Superior temporal gyrus (tissue), 1 donor: ENCODE results near the gene RARRES1.
A peak's percentile ranks its signal among the peaks of the same experiment; 100 is the strongest.
"Not testable (repeated sequence)": the region's sequence is repeated elsewhere in the genome, so short reads cannot be mapped to it uniquely, and the experiment has no call there.

Source experiments
- DNase-seq: peaks from one replicate; pipeline ENCODE4 v3.0.0-alpha.2; 2016; ENCODE audit errors: extremely low spot score

RARRES1 gene

GRCh38 chr3:158696618-158697017 lies 35.6 kb downstream of the RARRES1 start:
- no peak for DNase-seq

- not testable (repeated sequence) for DNase-seq
These were observed 38.3 kb downstream of the RARRES1 start for GRCh38 chr3:158693866-158694456.

DNA sequence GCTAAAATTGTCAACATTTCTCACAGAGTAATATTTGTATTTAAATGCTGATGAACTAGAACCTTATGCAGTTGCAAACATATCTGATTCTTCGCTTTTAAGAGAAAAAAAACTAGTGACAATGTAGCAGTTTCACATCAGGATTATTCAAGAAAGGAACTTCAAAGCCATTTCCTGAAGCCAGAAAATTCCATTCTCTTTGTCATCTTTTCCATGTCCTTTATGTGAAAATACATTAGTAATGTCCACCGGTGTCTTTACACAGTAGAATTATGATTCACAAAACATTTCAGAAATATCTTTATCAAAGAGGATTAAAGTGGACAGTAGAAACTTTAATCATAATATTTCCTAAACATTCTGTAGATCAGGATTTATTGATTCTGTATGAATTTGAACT lies 47.1 kb downstream of the RARRES1 start:
- no peak for DNase-seq

DNA sequence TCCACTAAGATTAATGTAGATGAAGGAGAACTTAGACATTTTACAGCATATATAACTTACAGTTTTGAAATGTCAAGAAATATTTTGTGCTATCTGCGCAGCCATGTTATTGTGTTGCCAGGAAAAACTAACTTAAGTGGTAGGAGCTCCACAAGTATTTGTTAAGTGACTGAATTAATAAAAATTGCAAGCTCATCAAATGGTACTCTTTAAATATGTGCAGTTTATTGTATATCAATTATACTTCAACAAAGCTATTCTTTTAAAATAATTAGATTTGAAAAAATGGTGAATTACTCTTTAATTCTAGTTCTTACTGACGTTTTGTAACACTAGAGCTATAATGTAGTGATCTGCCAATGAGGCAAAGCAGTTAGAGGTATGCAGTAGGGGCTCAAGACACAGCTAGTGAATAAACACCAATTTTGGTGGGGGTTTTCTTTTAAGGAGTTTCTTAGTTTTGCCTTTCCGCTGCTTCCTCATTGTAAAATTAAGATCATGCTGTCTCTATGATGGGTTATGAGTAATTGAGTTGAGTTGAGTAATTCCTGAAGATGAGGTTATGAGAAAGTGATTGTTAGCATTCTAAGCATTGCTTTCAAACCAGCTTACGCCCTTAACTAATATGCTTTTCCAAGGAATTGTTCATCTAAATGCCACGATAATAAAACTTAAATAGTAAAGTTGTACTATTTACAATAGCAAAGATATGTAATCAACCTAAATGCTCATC lies 48.9 kb downstream of the RARRES1 start:
- no peak for DNase-seq

DNA sequence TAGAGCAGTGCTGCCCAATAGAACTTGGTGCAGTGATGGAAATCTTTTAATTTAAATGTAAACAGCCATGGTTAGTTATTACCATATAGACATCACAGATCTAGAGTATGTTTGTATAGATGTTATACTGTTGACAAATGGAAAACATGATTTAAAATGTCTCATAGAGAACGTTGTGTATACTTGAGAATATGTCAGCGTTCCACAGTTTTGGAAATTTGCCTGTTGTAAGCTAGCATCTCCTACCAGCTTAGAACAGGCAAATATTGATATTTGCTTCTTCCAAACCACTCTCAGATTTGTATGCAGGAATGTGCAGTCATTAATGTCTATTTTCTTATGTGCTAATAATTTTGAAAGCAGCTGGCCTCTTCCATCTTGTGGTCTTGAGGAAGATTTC lies 51.4 kb downstream of the RARRES1 start:
- DNase-seq = no peak

DNA sequence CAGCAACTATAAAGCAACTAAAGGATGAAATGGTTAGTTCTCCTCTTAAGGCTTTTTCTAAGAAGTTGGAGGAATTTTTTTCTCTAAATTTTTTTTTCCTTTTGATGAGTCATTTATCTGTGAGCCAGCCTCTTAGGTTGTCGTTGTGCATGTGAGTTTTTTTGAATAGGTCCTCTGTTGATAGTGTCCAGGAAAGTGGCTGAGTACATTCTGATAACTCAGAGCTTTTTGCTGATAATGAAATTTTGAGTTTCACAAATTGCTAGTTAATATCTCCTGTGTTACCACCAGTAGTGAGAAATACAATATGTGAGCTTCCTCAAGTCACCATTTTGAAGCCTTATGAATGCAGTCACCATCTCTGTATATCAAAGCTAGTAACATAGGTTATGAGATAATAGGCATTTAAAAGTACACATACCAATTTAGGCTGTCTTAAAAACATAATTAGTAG lies 52.7 kb downstream of the RARRES1 start:
- no peak for DNase-seq

DNA sequence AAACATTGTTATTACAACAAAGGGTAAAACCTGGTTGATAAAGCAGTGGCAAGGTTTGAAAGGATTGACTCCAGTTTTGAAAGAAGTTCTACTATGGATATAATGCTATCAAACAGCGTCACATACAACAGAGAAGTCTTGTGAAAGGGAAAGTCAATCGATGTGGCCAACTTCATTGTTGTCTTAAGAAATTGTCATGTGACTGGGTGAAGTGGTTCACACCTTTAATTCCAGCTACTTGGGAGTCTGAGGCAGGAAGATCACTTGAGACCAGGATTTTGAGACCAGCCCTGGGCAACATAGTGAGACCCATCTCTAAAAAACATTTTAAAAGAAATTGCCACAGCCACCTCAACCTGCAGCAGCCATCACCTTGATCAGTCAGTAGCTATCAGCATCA lies 53.6 kb downstream of the RARRES1 start:
- no peak for DNase-seq

DNA sequence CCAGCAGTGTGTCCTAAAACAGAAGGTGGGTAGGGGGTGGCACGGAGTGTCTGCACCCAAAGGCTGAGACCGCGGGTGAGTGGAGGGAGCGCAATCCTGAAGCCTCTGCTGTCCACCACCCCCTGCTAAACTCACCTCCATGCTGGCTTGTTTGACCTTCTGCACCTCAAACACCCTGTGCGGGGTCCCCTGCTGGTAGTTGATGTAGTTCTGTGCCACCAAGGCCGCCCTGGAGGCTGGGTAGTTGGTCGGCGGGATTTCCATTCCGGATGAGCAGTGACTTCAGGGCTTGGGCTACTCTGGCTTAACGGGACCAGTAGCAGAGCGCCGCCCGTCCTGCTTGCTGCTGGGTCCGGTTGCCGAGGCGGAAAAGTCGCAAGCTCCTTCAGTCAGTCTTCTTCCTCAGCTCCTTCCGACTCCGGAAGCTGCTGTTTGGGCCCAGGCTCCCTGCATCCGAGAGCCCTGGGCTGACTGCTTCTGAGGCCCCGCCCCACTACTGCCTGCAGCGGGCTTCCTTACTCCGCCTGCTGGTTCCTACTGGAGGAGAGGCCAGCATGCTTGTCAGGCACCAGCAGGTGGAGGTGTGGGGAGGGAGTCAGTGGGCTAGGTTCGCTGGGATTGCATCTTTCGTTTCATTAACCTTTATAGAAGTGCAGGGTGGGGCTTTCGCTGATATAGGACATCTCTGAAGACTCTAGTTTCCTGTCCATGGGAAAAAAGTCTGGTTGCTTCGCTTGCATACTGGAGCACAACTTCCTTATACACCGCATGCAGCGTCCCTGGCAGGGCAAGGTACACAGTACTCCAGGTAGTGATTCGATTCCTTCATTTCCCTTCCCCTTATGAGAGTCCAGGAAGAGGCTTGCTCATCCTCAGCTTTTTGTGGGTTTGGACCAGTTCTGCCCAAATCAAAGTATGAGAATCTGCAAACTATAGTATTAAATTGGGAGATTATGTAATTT lies 59.8 kb downstream of the RARRES1 start, which contains the start of gene LXN:
LXN (minus strand) TSS at position 434 of the 962 bp plus-strand sequence; CDS start at position 264, 170 bp downstream.
- DNase-seq = no peak

DNA sequence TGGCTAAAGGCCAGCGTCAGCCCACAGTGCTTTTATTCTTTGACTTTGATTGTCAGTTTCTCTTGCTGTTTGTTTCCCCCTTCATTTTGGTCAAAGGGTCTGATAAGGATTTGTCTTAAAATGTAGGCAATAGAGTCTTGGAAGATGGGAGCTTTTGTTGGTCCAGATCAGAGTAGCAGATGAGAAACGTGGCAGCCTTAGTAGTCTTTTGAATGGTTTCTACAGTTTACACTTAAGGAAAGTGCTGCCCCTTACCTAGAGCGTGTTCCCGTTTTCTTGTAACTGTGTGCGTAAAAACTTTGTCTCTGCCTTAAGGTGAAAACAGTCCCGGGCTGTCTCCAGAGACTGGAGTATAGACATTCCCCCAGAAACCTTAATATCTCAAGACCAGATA lies 60.4 kb downstream of the RARRES1 start:
- DNase-seq = no peak

- no peak for DNase-seq
These were observed 63.8 kb downstream of the RARRES1 start for GRCh38 chr3:158668506-158668905.

DNA sequence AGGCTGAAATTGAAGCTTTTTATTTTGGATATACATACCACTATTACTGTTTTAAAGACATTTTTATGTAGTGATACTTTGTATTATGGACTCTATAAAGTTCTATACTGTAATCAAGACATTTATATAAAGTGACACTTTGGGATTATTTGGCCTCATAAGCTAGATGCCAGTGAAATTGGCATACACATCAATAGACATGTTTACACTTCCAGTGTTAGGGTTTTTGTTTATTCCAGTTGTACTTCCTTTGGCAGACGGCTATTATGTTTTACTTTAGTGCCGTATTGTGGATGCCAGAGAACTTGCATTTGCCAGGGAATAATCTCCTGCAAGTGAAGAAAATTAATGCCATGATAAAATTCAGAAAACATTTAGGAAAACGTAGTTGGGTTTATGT lies 65.8 kb downstream of the RARRES1 start:
- DNase-seq = no peak

DNA sequence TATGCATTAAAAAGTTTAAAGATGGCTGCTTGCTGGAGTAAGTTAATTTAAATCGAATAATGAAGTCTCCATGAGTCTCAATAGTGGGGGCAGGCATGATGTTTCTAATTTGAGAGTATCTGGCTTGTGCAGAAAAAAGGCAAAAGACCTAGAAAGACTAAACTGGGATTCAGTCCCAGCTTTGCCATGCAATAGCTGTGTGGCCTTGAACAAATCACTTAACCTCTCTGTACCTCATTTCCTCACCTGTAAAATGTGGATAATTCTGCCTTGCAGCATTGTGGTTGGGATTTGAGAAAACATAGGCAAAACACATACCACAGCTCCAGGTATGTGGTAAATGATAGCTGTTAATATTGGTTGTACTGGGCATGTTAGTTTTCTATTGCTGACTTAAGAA lies 68.4 kb downstream of the RARRES1 start:
- no peak for DNase-seq

GRCh38 chr3:158663246-158663645 lies 69.0 kb downstream of the RARRES1 start:
- DNase-seq = no peak

- DNase-seq = no peak
These were observed 71.5 kb downstream of the RARRES1 start for GRCh38 chr3:158660711-158661110.

- DNase-seq = peak; percentile 81
These were observed 72.6 kb downstream of the RARRES1 start for GRCh38 chr3:158659454-158660237.

DNA sequence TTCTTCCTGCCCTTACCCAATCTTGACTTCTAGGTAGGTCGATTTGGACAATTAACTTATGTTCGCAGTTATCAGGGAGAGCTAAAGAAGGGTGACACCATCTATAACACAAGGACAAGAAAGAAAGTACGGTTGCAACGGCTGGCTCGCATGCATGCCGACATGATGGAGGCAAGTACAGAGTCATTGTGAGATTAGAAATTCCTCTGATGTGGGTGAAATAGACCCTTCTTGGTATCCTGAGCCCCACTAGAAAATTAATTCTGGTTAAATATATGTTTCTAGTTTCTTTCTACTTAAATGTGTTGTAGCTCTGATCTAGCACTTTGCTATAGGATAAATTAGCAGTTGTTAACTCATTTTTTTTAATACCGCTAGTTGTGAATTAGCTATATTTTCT lies 73.4 kb downstream of the RARRES1 start:
- DNase-seq = no peak

DNA sequence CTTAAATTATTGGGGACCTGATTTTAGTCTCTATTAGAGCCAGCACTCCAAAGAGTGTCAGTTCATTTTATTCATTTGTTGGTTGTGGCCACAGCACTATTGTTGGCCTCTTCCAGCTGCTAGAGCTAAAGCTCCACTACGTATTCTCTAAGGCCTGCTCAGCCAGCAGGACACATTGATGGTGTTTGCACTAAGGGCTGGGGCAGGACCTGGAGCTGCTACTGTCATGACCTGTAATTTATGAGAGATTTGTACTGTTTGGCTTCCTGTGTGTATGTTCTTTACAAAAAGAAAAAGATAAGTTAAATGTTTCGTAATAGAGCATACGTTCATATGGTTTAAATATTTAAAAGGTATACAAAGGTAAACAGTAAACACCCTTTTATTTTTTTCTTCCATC lies 79.8 kb downstream of the RARRES1 start:
- no peak for DNase-seq

DNA sequence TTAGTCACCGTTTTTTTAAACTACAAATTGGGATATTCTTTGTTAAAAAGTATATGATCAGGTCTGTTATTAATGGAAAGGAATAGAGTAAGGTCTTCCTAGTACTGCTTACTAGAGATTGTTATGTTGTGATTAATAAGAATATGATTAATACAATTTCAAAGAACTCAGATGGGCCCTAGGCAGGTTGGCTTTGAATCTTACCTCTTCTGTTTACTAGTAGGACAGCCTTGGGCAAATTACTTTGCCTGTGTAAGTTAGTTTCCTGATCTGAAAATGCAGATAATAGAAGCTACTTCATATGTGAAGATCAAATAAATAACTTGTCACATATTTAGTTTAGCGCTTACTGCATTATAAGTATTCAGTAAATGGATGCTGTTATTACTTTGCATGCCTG lies 81.1 kb downstream of the RARRES1 start:
- no peak for DNase-seq

GRCh38 chr3:158649791-158650190 lies 82.5 kb downstream of the RARRES1 start:
- no peak for DNase-seq
